Neural cell (in vitro differentiated cells): ENCODE results near the gene KDELR1. TPM values are rescaled to one million over a fixed set of nuclear protein-coding genes. Genes with fewer than 3 reads are reported as not detected.

Source experiments
- H2AFZ ChIP-seq: fragments of 200-600, 300-800 bp; sonication (generic), shearing (Covaris generic); 2 replicates; pipeline ENCODE4 v1.6.0; 2014; ENCODE audit warnings: low read depth, mild to moderate bottlenecking, antibody characterized with exemption, low read length, moderate library complexity
- H3F3A ChIP-seq: fragments of 200-600 bp; shearing (Covaris generic); 2 replicates; pipeline ENCODE4 v1.6.1; 2016; ENCODE audit warnings: mild to moderate bottlenecking, moderate library complexity, mixed read lengths, antibody characterized with exemption, low read length; ENCODE audit not compliant: insufficient read depth, poor library complexity, severe bottlenecking
- H3K27ac ChIP-seq: fragments of 200-600, 300-800 bp; sonication (generic), shearing (Covaris generic); 2 replicates; pipeline ENCODE4 v1.5.1; 2014; ENCODE audit warnings: mild to moderate bottlenecking, low read length, moderate library complexity
- H3K27me3 ChIP-seq: fragments of 300-800, 200-600 bp; sonication (generic), shearing (Covaris generic); 2 replicates; pipeline ENCODE4 v1.6.0; 2014; ENCODE audit warnings: mild to moderate bottlenecking, low read depth, low read length, moderate library complexity; ENCODE audit not compliant: insufficient read depth
- H3K36me3 ChIP-seq: fragments of 300-800, 200-600 bp; sonication (generic), shearing (Covaris generic); 2 replicates; pipeline ENCODE4 v1.5.1; 2014; ENCODE audit warnings: mild to moderate bottlenecking, antibody characterized with exemption, low read length, moderate library complexity; ENCODE audit not compliant: insufficient read depth
- H3K4me2 ChIP-seq: fragments of 300-800, 200-600 bp; sonication (generic), shearing (Covaris generic); 2 replicates; pipeline ENCODE4 v1.6.0; 2014; ENCODE audit warnings: mild to moderate bottlenecking, low read length
- H3K4me3 ChIP-seq: fragments of 300-800, 200-600 bp; sonication (generic), shearing (Covaris generic); 2 replicates; pipeline ENCODE4 v1.5.1; 2014; ENCODE audit warnings: mild to moderate bottlenecking, low read length, moderate library complexity
- H3K79me2 ChIP-seq: fragments of 200-600 bp; shearing (Covaris generic); replicated peaks from 2 replicates; pipeline ENCODE4 v1.6.0; 2014; ENCODE audit warnings: mild to moderate bottlenecking, low read length, moderate library complexity; ENCODE audit not compliant: insufficient read depth
- H3K9ac ChIP-seq: fragments of 300-800, 200-600 bp; sonication (generic), shearing (Covaris generic); 2 replicates; pipeline ENCODE4 v1.6.1; 2016; ENCODE audit warnings: mild to moderate bottlenecking, low read length, mixed read lengths
- H3K9me2 ChIP-seq: fragments of 200-600 bp; shearing (Covaris generic); 2 replicates; pipeline ENCODE4 v1.6.1; 2016; ENCODE audit warnings: mild to moderate bottlenecking, low read length, mixed read lengths; ENCODE audit not compliant: insufficient read depth
- H3K9me3 ChIP-seq: fragments of 200-600, 300-800 bp; sonication (generic), shearing (Covaris generic); 2 replicates; pipeline ENCODE4 v1.6.1; 2016; ENCODE audit warnings: mild to moderate bottlenecking, mixed run types, low read length, moderate library complexity, mixed read lengths
- H4K20me1 ChIP-seq: fragments of 200-600 bp; shearing (Covaris generic); 2 replicates; pipeline ENCODE4 v1.6.1; 2016; ENCODE audit warnings: mild to moderate bottlenecking, mixed run types; ENCODE audit not compliant: insufficient read depth
- EP300 ChIP-seq: fragments of 450-650 bp; conservative IDR thresholded peaks from 2 replicates; pipeline ENCODE4 v1.6.1; 2014; ENCODE audit warnings: antibody characterized with exemption, mild to moderate bottlenecking, moderate library complexity; ENCODE audit not compliant: poor library complexity, severe bottlenecking
- MXI1 ChIP-seq: fragments of 450-650 bp; conservative IDR thresholded peaks from 2 replicates; pipeline ENCODE4 v1.6.1; 2014; ENCODE audit warnings: antibody characterized with exemption, mild to moderate bottlenecking; ENCODE audit not compliant: poor library complexity, severe bottlenecking
- POLR2AphosphoS5 ChIP-seq: IDR thresholded peaks from 2 replicates; pipeline ENCODE4 v1.6.1; 2012
- RAD21 ChIP-seq: fragments of 450-650 bp; conservative IDR thresholded peaks from 2 replicates; pipeline ENCODE4 v1.6.1; 2014; ENCODE audit warnings: antibody characterized with exemption, mild to moderate bottlenecking, moderate library complexity
- SMC3 ChIP-seq: fragments of 450-650 bp; conservative IDR thresholded peaks from 2 replicates; pipeline ENCODE4 v1.6.1; 2014; ENCODE audit warnings: antibody characterized with exemption, mild to moderate bottlenecking, moderate library complexity; ENCODE audit not compliant: poor library complexity
- TAF1 ChIP-seq: IDR thresholded peaks from 2 replicates; pipeline ENCODE4 v1.6.1; 2012; ENCODE audit warnings: low read depth
- polyA plus RNA-seq: library from polyadenylated mRNA; depleted of rRNA; stranded (reverse); fragments of >200 nt; gene quantifications from 2 replicates; pipeline ENCODE4 v1.2.3, GENCODE V29; 2014
- TF ChIP-seq, protein P1 (sequence below): IDR thresholded peaks from 2 replicates; pipeline ENCODE4 v1.6.1; 2012; ENCODE audit warnings: borderline replicate concordance

KDELR1 gene
- polyA plus RNA-seq, 1 donor from 2014 or later: 46.9 TPM

DNA sequence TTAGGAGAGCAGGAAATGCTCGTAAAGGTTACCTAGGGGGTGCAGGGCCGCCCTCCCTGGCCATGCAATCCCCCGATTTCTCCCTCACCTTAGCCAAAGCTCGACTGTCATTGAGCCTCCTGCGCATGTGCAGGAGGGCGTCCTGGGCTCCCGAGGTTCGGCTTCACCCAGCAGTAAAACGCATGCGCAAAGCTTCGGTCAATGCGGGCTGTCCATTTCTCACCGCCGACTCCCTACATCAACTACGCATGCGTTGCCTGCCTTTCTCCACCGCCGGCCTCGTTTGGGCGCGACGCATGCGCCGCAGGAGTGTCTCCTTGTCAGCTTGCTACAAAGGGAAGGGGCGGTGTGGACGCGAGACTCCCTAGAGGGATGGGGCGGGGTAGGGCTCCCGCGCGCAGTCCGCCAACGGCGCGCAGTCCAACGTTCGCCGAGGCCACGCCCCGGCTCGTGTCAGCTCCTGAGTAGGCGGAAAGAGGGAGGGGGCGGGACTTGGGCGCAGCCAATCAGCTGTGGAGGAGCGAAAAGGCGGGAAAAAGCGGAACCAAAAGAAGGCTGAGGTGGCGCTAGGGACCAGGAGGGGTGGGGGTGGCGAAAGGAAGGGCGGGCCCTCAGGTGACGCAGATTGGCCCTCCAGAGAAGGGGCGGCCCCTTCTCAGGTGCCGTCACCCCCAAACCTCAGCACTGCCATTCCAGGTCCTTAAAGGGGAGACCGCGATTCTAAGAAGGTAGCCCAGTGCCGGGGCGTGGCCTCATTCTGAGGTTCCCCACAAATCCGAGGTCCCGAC lies 27.3 kb downstream of the KDELR1 start, which contains the start of the genes SYNGR4 and TMEM143:
Gene SYNGR4, plus strand, starts transcription at position 558 of the 788 bp plus-strand sequence. CDS start 1,476 bp downstream, outside the sequence.
Gene TMEM143, minus strand, starts transcription at position 131 of the 788 bp plus-strand sequence. Its CDS starts 20 bp downstream, at position 111.
- Histone ChIP-seq H3K9me2 (no peaks in the 10 kb centered on the region), H4K20me1 (no peaks in the 10 kb centered on the region), H3K36me3 (no peaks in the 10 kb centered on the region), H3K4me3 (peak within 1 kb of the TSS; percentile 73), H3K27ac (peak within 1 kb of the TSS; percentile 92), H3K4me2 (peak within 1 kb of the TSS; percentile 96), H3K79me2 (no peaks in the 10 kb centered on the region), H3K9me3 (no peaks in the 10 kb centered on the region), H3K27me3 (no peaks in the 10 kb centered on the region), H2AFZ (peak within 1 kb of the TSS; percentile 85), H3F3A (no peaks in the 10 kb centered on the region), H3K9ac (peak within 1 kb of the TSS; percentile 87)
- TF ChIP-seq, protein P1, sequence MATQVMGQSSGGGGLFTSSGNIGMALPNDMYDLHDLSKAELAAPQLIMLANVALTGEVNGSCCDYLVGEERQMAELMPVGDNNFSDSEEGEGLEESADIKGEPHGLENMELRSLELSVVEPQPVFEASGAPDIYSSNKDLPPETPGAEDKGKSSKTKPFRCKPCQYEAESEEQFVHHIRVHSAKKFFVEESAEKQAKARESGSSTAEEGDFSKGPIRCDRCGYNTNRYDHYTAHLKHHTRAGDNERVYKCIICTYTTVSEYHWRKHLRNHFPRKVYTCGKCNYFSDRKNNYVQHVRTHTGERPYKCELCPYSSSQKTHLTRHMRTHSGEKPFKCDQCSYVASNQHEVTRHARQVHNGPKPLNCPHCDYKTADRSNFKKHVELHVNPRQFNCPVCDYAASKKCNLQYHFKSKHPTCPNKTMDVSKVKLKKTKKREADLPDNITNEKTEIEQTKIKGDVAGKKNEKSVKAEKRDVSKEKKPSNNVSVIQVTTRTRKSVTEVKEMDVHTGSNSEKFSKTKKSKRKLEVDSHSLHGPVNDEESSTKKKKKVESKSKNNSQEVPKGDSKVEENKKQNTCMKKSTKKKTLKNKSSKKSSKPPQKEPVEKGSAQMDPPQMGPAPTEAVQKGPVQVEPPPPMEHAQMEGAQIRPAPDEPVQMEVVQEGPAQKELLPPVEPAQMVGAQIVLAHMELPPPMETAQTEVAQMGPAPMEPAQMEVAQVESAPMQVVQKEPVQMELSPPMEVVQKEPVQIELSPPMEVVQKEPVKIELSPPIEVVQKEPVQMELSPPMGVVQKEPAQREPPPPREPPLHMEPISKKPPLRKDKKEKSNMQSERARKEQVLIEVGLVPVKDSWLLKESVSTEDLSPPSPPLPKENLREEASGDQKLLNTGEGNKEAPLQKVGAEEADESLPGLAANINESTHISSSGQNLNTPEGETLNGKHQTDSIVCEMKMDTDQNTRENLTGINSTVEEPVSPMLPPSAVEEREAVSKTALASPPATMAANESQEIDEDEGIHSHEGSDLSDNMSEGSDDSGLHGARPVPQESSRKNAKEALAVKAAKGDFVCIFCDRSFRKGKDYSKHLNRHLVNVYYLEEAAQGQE: no peak
- TF ChIP-seq POLR2AphosphoS5 (peak; percentile 94), SMC3 (no peak), MXI1 (peak; percentile 59), TAF1 (peak; percentile 76)

DNA sequence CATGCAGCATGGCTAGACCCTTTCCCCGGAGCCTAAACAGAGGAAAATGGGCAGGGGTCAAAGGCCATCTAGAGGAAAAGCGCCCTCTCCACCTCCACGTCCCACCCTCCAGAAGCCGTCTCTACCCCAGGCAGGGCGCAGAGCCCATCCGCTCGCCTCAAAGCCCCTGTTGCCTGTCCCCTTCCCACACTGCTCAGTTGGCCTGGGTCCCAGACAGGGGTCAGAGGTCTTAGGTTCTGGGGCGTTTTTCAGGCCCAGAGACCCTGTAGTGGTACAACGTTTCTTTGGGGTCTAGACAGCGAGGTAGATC lies 27.9 kb downstream of the KDELR1 start:
- Histone ChIP-seq H3K36me3 (no peaks in the 10 kb centered on the region), H4K20me1 (no peaks in the 10 kb centered on the region), H3K9me3 (no peaks in the 10 kb centered on the region), H3K9me2 (no peaks in the 10 kb centered on the region), H3K4me2 (peak overlapping the region; percentile 96), H2AFZ (peak overlapping the region; percentile 85), H3K27ac (peak overlapping the region; percentile 92), H3K4me3 (peak overlapping the region; percentile 73), H3F3A (no peaks in the 10 kb centered on the region), H3K27me3 (no peaks in the 10 kb centered on the region), H3K9ac (peak overlapping the region; percentile 87), H3K79me2 (no peaks in the 10 kb centered on the region)
- TF ChIP-seq POLR2AphosphoS5 (no peak), RAD21 (no peak), EP300 (no peak)
- TF ChIP-seq, protein P1: peak; percentile 78
